GM12892 (cell line): ENCODE measurements around the gene DNAAF5.

Experiments used
- POLR2A ChIP-seq: IDR thresholded peaks from 2 replicates; pipeline ENCODE4 v1.6.1; 2011; ENCODE audit warnings: low read depth, low read length, control low read depth
- POLR2AphosphoS5 ChIP-seq: IDR thresholded peaks from 2 replicates; pipeline ENCODE4 v1.6.1; 2011; ENCODE audit warnings: low read depth, low read length, control low read depth
- TAF1 ChIP-seq: IDR thresholded peaks from 2 replicates; pipeline ENCODE4 v1.6.1; 2011; ENCODE audit warnings: low read depth, mild to moderate bottlenecking, control low read depth, low read length, borderline replicate concordance

- TF ChIP-seq POLR2A (no peak), TAF1 (no peak), POLR2AphosphoS5 (no peak)
Observed at GRCh38 chr7:779480-779879, 53.0 kb downstream of the DNAAF5 start.
